Sigmoid colon (tissue), 7 donors: ENCODE data around the gene ORC2. TPM values are rescaled to one million over a fixed set of nuclear protein-coding genes. Genes with fewer than 3 reads are reported as not detected.
A peak's percentile ranks its signal among the peaks of the same experiment; 100 is the strongest.

Source experiments
- DNase-seq: peaks from one replicate; pipeline ENCODE4 v3.0.0-alpha.2; 2019
- H3K27ac ChIP-seq, 4 donors: fragments of 200-600 bp; sonication (generic); one replicate each; pipeline ENCODE4 v1.5.1; 2016 to 2019; ENCODE audit warnings: mild to moderate bottlenecking in 1 of 4
- H3K27me3 ChIP-seq, 3 donors: fragments of 200-600 bp; sonication (generic); one replicate each; pipeline ENCODE4 v1.5.1; 2019; ENCODE audit warnings: mild to moderate bottlenecking in 1 of 3
- H3K36me3 ChIP-seq, 4 donors: fragments of 200-600 bp; sonication (generic); one replicate each; pipeline ENCODE4 v1.5.1; 2016 to 2019
- H3K4me1 ChIP-seq, 4 donors: fragments of 200-600 bp; sonication (generic); one replicate each; pipeline ENCODE4 v1.5.1; 2017 to 2019
- H3K4me3 ChIP-seq, 4 donors: fragments of 200-600 bp; sonication (generic); one replicate each; pipeline ENCODE4 v1.5.1; 2017 to 2019; ENCODE audit warnings: mild to moderate bottlenecking in 2 of 4, moderate library complexity in 1 of 4
- H3K9me3 ChIP-seq, 4 donors: fragments of 200-600 bp in 3 of 4; sonication (generic) in 3 of 4; one replicate each; pipeline versions ENCODE4 v1.5.1 to v1.6.1; 2013 to 2019
- EP300 ChIP-seq, 4 donors: sonication (generic); formaldehyde crosslinking; IDR thresholded peaks; one replicate each; pipeline ENCODE4 v1.6.1; 2017; ENCODE audit warnings: antibody characterized with exemption in 4 of 4
- POLR2A ChIP-seq, 2 donors: fragments of 450-650 bp; IDR thresholded peaks; one replicate each; pipeline ENCODE4 v1.6.1; 2016; ENCODE audit warnings: antibody characterized with exemption in 2 of 2, mild to moderate bottlenecking in 2 of 2, moderate library complexity in 2 of 2
- POLR2AphosphoS5 ChIP-seq, 4 donors: sonication (generic); formaldehyde crosslinking; IDR thresholded peaks; one replicate each; pipeline ENCODE4 v1.6.1; 2017; ENCODE audit warnings: antibody characterized with exemption in 4 of 4
- whole genome bisulfite sequencing, 2 donors: extraction: QIAGEN DNeasy Blood & Tissue Kit; methylation state at CpG; one replicate each; pipeline ENCODE4 v1.1.7; 2013; 5-methylcytosine and 5-hydroxymethylcytosine counted together
- intact Hi-C: fragments of 100-400 bp; cut with DNase I; formaldehyde crosslinking; loops from one replicate; pipeline ENCODE4 v1.15.1; 2023
- polyA plus RNA-seq, 3 donors: library from polyadenylated mRNA; stranded (reverse); fragments of 200-250 nt; gene quantifications; one replicate each; pipeline ENCODE4 v1.2.3, GENCODE V29; 2013
- total RNA-seq, 4 donors: library from RNA; depleted of rRNA; stranded (reverse); fragments of >200 nt; gene quantifications; one replicate each; pipeline ENCODE4 v1.1.0, GENCODE V29; 2016
- TF ChIP-seq, protein P1 (sequence below), 4 experiments: fragments of 450-650 bp in 3 of 4; fragments of 200-600 bp in 1 of 4; IDR thresholded peaks; one replicate each; pipeline ENCODE4 v1.5.1; 2016 to 2019; ENCODE audit warnings: antibody characterized with exemption in 4 of 4, mild to moderate bottlenecking in 3 of 4, moderate library complexity in 2 of 4
- donor health status: healthy with polysubstance abuse.
- donor health status: Bipolar disorder and iron deficiency.
- donor health status: healthy.

ORC2 gene
- total and polyA plus RNA-seq, 7 donors, result 3.6 to 19.3 (median 12.9) TPM

DNA sequence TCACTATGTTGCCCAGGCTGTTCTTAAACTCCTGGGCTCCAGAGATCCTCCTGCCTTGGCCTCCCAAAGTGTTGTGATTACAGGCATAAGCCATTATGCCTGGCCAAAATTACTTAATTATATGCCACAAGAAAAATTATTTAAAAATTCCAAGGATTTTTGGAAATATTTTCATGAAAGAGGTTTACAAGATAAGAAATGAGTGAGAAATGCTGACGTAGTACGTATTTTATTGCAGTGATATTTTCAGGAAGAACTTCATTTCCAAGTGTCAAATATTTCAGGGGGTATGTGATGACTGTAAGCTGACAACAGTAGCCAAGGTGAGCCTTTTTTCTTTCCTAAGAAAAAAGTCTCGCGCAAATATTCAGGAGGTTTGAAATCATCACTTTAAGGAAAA lies 53.5 kb downstream of the ORC2 start:
- TF ChIP-seq POLR2AphosphoS5 (IDR thresholded peaks at IDR 0.05) (no peak), EP300 (IDR thresholded peaks at IDR 0.05) (no peak), POLR2A (IDR thresholded peaks at IDR 0.05) (no peak)
- TF ChIP-seq, protein P1, sequence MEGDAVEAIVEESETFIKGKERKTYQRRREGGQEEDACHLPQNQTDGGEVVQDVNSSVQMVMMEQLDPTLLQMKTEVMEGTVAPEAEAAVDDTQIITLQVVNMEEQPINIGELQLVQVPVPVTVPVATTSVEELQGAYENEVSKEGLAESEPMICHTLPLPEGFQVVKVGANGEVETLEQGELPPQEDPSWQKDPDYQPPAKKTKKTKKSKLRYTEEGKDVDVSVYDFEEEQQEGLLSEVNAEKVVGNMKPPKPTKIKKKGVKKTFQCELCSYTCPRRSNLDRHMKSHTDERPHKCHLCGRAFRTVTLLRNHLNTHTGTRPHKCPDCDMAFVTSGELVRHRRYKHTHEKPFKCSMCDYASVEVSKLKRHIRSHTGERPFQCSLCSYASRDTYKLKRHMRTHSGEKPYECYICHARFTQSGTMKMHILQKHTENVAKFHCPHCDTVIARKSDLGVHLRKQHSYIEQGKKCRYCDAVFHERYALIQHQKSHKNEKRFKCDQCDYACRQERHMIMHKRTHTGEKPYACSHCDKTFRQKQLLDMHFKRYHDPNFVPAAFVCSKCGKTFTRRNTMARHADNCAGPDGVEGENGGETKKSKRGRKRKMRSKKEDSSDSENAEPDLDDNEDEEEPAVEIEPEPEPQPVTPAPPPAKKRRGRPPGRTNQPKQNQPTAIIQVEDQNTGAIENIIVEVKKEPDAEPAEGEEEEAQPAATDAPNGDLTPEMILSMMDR (IDR thresholded peaks at IDR 0.05), result no peak

DNA sequence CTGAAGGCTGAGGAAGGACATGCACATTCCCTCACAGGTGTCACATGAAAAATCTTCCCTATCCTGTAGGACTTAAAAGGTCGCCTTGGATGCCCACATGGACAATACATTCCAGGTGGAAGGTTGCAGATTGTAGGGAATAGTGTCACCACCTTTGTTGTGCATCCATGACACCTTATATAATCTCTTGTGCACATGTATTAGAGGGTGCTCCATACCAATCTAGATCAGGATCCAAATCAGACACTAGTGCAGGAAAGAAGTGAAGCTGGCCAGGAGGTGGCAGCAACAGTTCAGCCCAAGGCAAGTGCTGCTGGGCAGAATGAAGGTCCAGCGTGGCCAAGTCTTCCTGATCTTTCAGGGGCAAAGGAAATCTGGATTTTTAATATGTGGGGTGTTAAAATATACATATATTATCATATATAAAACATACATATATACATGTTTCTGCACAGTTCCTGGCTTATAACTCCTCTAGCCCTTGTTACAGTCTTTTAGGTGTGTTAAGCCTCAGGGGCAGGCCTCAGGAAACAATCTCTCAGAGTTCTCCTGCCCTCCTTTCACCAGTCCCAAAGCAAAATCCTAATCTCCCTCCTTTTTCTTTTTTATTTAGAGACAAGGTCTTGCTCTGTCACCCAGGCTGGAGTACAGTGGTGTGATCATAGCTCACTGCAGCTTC lies 57.7 kb downstream of the ORC2 start:
- Histone ChIP-seq H3K27ac (no peak overlapping the region), H3K27me3 (no peaks in the 10 kb centered on the region), H3K9me3 (no peaks in the 10 kb centered on the region), H3K4me1 (no peaks in the 10 kb centered on the region), H3K4me3 (no peak overlapping the region), H3K36me3 (peaks cover 4 to 67% (median 7%) of the 10 kb centered on the region in 4 donors)
- 45 to 60% methylated on average over 2 of the region's 2 CpGs for WGBS, 2 donors
- TF ChIP-seq POLR2A (IDR thresholded peaks at IDR 0.05), result no peak
- TF ChIP-seq, protein P1 (IDR thresholded peaks at IDR 0.05), result peak in 3 of 4 experiments; percentile 26 to 56 (median 51)
- no peak for DNase-seq
- intact Hi-C loops, result loop anchor here (10.0 kb wide), 1 partner anchor 269 kb away; no protein-coding TSS in a partner anchor

More for the DNA sequence above, 53.5 kb downstream of the ORC2 start:
- whole genome bisulfite sequencing, 2 donors, result 95 to 97% methylated on average over 4 of the region's 4 CpGs
- Histone ChIP-seq H3K9me3 (no peaks in the 10 kb centered on the region), H3K27ac (no peak overlapping the region), H3K27me3 (no peaks in the 10 kb centered on the region), H3K4me3 (no peak overlapping the region), H3K36me3 (peaks cover 20 to 85% (median 29%) of the 10 kb centered on the region in 4 donors), H3K4me1 (no peaks in the 10 kb centered on the region)
- intact Hi-C loops, result loop anchor here (10.0 kb wide), 1 partner anchor 265 kb away; no protein-coding TSS in a partner anchor
- DNase-seq, result no peak

DNA sequence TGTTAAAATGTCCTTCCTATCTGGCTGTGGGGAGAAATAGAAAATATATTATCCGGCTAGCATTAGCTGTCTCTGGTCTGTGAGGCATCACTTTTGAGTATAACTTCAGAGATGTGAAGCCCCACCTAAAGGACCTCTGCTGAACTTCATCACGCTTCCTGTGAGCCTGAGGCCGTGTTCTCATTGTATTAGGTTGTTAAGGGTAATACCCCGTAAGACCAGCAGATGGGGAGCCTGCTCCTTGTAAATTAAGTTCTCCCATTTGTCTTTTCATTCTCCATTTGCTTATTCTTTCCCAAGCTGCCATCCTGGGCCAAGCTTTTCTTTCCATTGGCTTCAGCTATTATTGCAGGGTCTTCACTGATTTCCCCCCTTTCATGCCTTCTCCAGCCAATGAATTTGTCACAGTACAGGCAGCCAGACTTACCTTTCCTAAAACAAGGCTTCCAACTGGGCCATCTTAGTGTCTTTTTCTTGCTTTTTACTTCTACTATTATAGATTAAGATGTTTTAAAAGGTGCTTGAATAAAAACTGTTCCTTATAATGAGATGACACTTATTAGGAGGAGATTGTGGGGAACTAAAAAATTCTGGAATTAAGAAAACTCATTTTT lies 61.9 kb downstream of the ORC2 start:
- H3K27me3 ChIP-seq, result no peaks in the 10 kb centered on the region
- TF ChIP-seq EP300 (IDR thresholded peaks at IDR 0.05) (no peak), POLR2AphosphoS5 (IDR thresholded peaks at IDR 0.05) (no peak), POLR2A (IDR thresholded peaks at IDR 0.05) (no peak)
- TF ChIP-seq, protein P1 (IDR thresholded peaks at IDR 0.05), result peak; percentile 39 to 73 (median 66)
- no peak overlapping the region for H3K27ac ChIP-seq
- intact Hi-C loops, result loop anchor here (5.0 to 10.0 kb wide), 2 partner anchors 171 to 273 kb away; partner anchors contain the start of genes HYCC2 and NDUFB3
- 3 to 7% methylated on average over 4 of the region's 4 CpGs for WGBS, 2 donors
- peaks cover 6 to 71% (median 18%) of the 10 kb centered on the region in 4 donors for H3K36me3 ChIP-seq
- H3K9me3 ChIP-seq, result no peaks in the 10 kb centered on the region
- no peaks in the 10 kb centered on the region for H3K4me1 ChIP-seq
- DNase-seq, result peak; percentile 74
- H3K4me3 ChIP-seq, result no peak overlapping the region

DNA sequence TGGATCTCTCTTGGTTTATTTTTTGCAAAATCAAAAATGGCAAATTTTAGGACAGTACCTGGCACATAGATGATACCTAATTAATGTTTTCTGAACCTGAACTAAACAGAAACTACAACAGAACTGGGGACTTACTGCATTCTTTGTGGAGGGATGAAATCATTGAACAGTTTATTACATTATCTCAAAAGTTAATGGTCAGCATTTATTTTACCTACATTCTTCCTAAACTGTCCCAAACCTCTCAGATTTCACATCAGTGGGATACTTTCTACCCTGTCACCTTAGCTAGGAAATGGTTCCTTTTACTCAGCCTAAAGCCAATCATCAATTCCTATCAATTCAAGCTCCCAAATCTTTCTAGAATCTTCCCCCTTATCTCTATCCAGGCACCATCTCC lies 64.0 kb downstream of the ORC2 start:
- no peak for DNase-seq
- Histone ChIP-seq H3K36me3 (peaks cover 9 to 80% (median 24%) of the 10 kb centered on the region in 4 donors), H3K4me1 (no peaks in the 10 kb centered on the region), H3K9me3 (no peaks in the 10 kb centered on the region), H3K27me3 (no peaks in the 10 kb centered on the region), H3K4me3 (no peak overlapping the region), H3K27ac (no peak overlapping the region)
- intact Hi-C loops, result no loop called here
- no peak for TF ChIP-seq POLR2A (IDR thresholded peaks at IDR 0.05)
- no peak for TF ChIP-seq POLR2AphosphoS5 (IDR thresholded peaks at IDR 0.05)
- TF ChIP-seq, protein P1 (IDR thresholded peaks at IDR 0.05), result no peak
- TF ChIP-seq EP300 (IDR thresholded peaks at IDR 0.05), result no peak
